CD4-positive, alpha-beta T cell (primary cell): ENCODE data around the gene OSBPL6. TPM values are rescaled to one million over a fixed set of nuclear protein-coding genes. Genes with fewer than 3 reads are reported as not detected.

Source experiments
- ATAC-seq: fragments of 200-7000 bp; cut with Tn5 transposase; one replicate; pipeline ENCODE4 v1.10.0; 2022; ENCODE audit warnings: mild to moderate bottlenecking; ENCODE audit not compliant: poor library complexity
- CTCF ChIA-PET: fragments of 350-600 bp; sonication (Branson Sonifier 250); formaldehyde crosslinking; loops from one replicate; lab custom pipeline; 2021; ENCODE audit warnings: antibody characterized with exemption, inconsistent platforms; lab: Charles Lee
- POLR2A ChIA-PET: fragments of 350-600 bp; sonication (Branson Sonifier 250); formaldehyde crosslinking; loops from one replicate; lab custom pipeline; 2021; ENCODE audit warnings: antibody characterized with exemption, inconsistent platforms; lab: Charles Lee
- DNase-seq, 14 experiments: peaks; one replicate each; pipeline ENCODE4 v3.0.0-alpha.2; 2013 to 2020; ENCODE audit warnings: mixed read lengths in 2 of 14
- H3K27ac ChIP-seq, 2 donors: one replicate each; pipeline versions ENCODE4 v1.5.1 to v1.7.0; 2013; ENCODE audit warnings: low read length in 2 of 2, low read depth in 1 of 2, mild to moderate bottlenecking in 1 of 2
- H3K27me3 ChIP-seq, 2 experiments: 1 replicate in 1 of 2; 2 replicates in 1 of 2; pipeline versions ENCODE4 v1.6.1 to v1.7.0; 2013; ENCODE audit warnings: low read length in 2 of 2, control low read depth in 1 of 2, mild to moderate bottlenecking in 1 of 2, moderate library complexity in 1 of 2; ENCODE audit not compliant: insufficient read depth in 2 of 2, control insufficient read depth in 1 of 2
- H3K36me3 ChIP-seq: one replicate; pipeline ENCODE4 v1.6.1; 2013; ENCODE audit warnings: low read length, control low read depth; ENCODE audit not compliant: insufficient read depth
- H3K4me1 ChIP-seq: one replicate; pipeline ENCODE4 v1.6.1; 2013; ENCODE audit warnings: low read length, control low read depth; ENCODE audit not compliant: insufficient read depth
- H3K4me3 ChIP-seq: one replicate; pipeline ENCODE4 v1.5.1; 2013; ENCODE audit warnings: mild to moderate bottlenecking, low read length, moderate library complexity
- H3K9me3 ChIP-seq, 2 experiments: 1 replicate in 1 of 2; 2 replicates in 1 of 2; pipeline versions ENCODE4 v1.6.1 to v1.7.0; 2013; ENCODE audit warnings: low read length in 2 of 2, mild to moderate bottlenecking in 2 of 2, control low read depth in 1 of 2, moderate library complexity in 1 of 2; ENCODE audit not compliant: control insufficient read depth in 1 of 2, insufficient read depth in 1 of 2
- H3K27ac Mint-ChIP-seq: one replicate; pipeline ENCODE4 v1.8.0; 2020; ENCODE audit warnings: mixed read lengths
- H3K27me3 Mint-ChIP-seq: one replicate; pipeline ENCODE4 v1.8.0; 2021; ENCODE audit warnings: mixed read lengths
- H3K36me3 Mint-ChIP-seq: one replicate; pipeline ENCODE4 v1.8.0; 2021; ENCODE audit warnings: low read depth, mixed read lengths
- H3K4me1 Mint-ChIP-seq: one replicate; pipeline ENCODE4 v1.8.0; 2021; ENCODE audit warnings: low read depth, mixed read lengths
- H3K4me3 Mint-ChIP-seq: one replicate; pipeline ENCODE4 v1.8.0; 2020; ENCODE audit warnings: mild to moderate bottlenecking, mixed read lengths
- H3K9me3 Mint-ChIP-seq: one replicate; pipeline ENCODE4 v1.8.0; 2020; ENCODE audit warnings: mixed read lengths
- CTCF ChIP-seq: fragments of 200-600 bp; IDR thresholded peaks from one replicate; pipeline ENCODE4 v1.8.0; 2022; ENCODE audit warnings: antibody characterized with exemption, mild to moderate bottlenecking
- intact Hi-C, 2 experiments: fragments of 100-400 bp; cut with DNase I in 1 of 2; cut with micrococcal nuclease in 1 of 2; formaldehyde crosslinking; loops; one replicate each; pipeline versions ENCODE4 v1.15.1 to v1.9.0; 2023 to 2025; cut with DNase I, micrococcal nuclease
- total RNA-seq, 174 experiments: library from RNA in 2 of 174; stranded (reverse) in 2 of 174; gene quantifications; one replicate each; pipeline ENCODE4 v1.2.3 and lab custom pipeline; 2021 to 2026

Gene OSBPL6
- total RNA-seq, 2 experiments from 2014 or later: 0.08 to 0.11 TPM

- no peak for TF ChIP-seq CTCF
- ChIA-PET POLR2A (interaction anchor here (2.2 kb wide), 1 partner anchor 32 kb away, joined by 11 read pairs; the partner anchor contains the start of genes PJVK and PRKRA), CTCF (interaction anchor here (0.6 to 1.9 kb wide), 2 partner anchors 23 to 106 kb away, joined by 4 to 7 read pairs; no protein-coding TSS in a partner anchor)
- peaks cover 18% of the 10 kb centered on the region for H3K4me1 Mint-ChIP-seq
- peaks cover 9% of the 10 kb centered on the region for H3K36me3 Mint-ChIP-seq
- intact Hi-C loops: loop anchor here in 1 of 2 experiments (5.0 kb wide), 2 partner anchors 306 to 511 kb away; partner anchors contain the start of gene RBM45
- no peaks in the 10 kb centered on the region for H3K9me3 Mint-ChIP-seq
- Histone ChIP-seq H3K36me3 (no peaks in the 10 kb centered on the region), H3K27me3 (no peaks in the 10 kb centered on the region), H3K4me1 (peaks cover 7% of the 10 kb centered on the region), H3K4me3 (no peak overlapping the region), H3K27ac (no peak overlapping the region), H3K9me3 (no peaks in the 10 kb centered on the region)
- H3K27ac Mint-ChIP-seq: no peak overlapping the region
- DNase-seq (no peak), ATAC-seq (no peak)
- no peaks in the 10 kb centered on the region for H3K27me3 Mint-ChIP-seq
- H3K4me3 Mint-ChIP-seq: no peak overlapping the region
Observed at GRCh38 chr2:178418426-178418825, 224.1 kb downstream of the OSBPL6 start.

GRCh38 chr2:178419123-178419522 is 224.8 kb downstream of the OSBPL6 start:
- Mint-ChIP-seq H3K27ac (no peak overlapping the region), H3K27me3 (no peaks in the 10 kb centered on the region), H3K9me3 (no peaks in the 10 kb centered on the region), H3K4me3 (no peak overlapping the region), H3K36me3 (peaks cover 13% of the 10 kb centered on the region), H3K4me1 (peaks cover 12% of the 10 kb centered on the region)
- Histone ChIP-seq H3K9me3 (no peaks in the 10 kb centered on the region), H3K27ac (no peak overlapping the region), H3K36me3 (no peaks in the 10 kb centered on the region), H3K4me1 (peaks cover 7% of the 10 kb centered on the region), H3K4me3 (no peak overlapping the region), H3K27me3 (no peaks in the 10 kb centered on the region)
- peak; percentile 41 for ATAC-seq
- DNase-seq: peak in 1 of 14 experiments; percentile 22
- ChIA-PET POLR2A (interaction anchor here (2.2 kb wide), 1 partner anchor 31 kb away, joined by 11 read pairs; the partner anchor contains the start of genes PJVK and PRKRA), CTCF (interaction anchor here (1.0 to 1.9 kb wide), 3 partner anchors 22 to 25 kb away, joined by 3 to 7 read pairs (median 3); no protein-coding TSS in a partner anchor)
- intact Hi-C loops: loop anchor here in 1 of 2 experiments (1.0 to 5.0 kb wide), 3 partner anchors 22 to 512 kb away; partner anchors contain the start of gene RBM45
- TF ChIP-seq CTCF: peak; percentile 66

DNA sequence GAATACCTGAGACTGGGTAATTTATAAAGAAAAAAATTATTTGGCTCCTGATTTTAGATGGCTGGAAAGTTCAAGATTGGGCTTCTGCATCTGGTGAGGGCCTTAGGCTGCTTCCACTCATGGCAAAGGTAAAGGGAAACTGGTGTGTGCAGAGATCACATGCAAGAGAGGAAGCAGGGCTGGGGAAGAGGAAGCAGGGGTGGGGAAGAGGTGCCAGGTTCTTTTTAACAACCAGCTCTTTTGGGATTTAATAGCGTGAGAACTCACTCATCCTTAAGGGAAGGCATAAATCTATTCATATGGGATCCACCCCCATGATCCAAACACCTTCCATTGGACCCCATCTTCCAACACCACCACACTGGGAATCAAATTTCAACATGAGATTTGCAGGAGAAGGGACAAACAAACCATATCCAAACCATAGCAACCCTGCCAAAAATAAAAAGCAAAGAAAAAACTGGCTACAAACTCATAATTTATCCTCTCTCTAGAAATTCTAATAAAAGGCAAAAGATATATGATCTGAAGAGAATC is 226.2 kb downstream of the OSBPL6 start:
- POLR2A ChIA-PET: interaction anchor here (2.2 kb wide), 1 partner anchor 30 kb away, joined by 11 read pairs; the partner anchor contains the start of genes PJVK and PRKRA
- Histone ChIP-seq H3K4me1 (no peaks in the 10 kb centered on the region), H3K9me3 (no peaks in the 10 kb centered on the region), H3K27ac (no peak overlapping the region), H3K36me3 (no peaks in the 10 kb centered on the region), H3K4me3 (no peak overlapping the region), H3K27me3 (no peaks in the 10 kb centered on the region)
- intact Hi-C loops: no loop called here
- CTCF ChIA-PET: interaction anchor here (1.2 kb wide), 1 partner anchor 23 kb away, joined by 3 read pairs; no protein-coding TSS in a partner anchor
- DNase-seq (no peak), ATAC-seq (no peak)
- no peak overlapping the region for H3K27ac Mint-ChIP-seq
- H3K9me3 Mint-ChIP-seq: peaks cover 2% of the 10 kb centered on the region
- H3K4me1 Mint-ChIP-seq: no peaks in the 10 kb centered on the region
- no peak for TF ChIP-seq CTCF
- H3K4me3 Mint-ChIP-seq: no peak overlapping the region
- peaks cover 27% of the 10 kb centered on the region for H3K36me3 Mint-ChIP-seq
- no peaks in the 10 kb centered on the region for H3K27me3 Mint-ChIP-seq
